HL-60 (cell line): ENCODE data around the gene EAPP.

Experiments
- DNase-seq, 2 experiments: peaks; one replicate each; pipeline ENCODE4 v3.0.0-alpha.2; 2010 to 2020; ENCODE audit warnings: low read depth in 1 of 2, low spot score in 1 of 2
- H3K27ac ChIP-seq: fragments of 250-450 bp; sonication (Bioruptor Pico); replicated peaks from 2 replicates; pipeline ENCODE4 v1.5.1; 2020; ENCODE audit warnings: mild to moderate bottlenecking, moderate library complexity
- H3K27me3 ChIP-seq: fragments of 250-450 bp; sonication (Bioruptor Pico); 2 replicates; pipeline ENCODE4 v1.5.1; 2021; ENCODE audit warnings: mild to moderate bottlenecking, moderate library complexity; ENCODE audit not compliant: insufficient read depth, poor library complexity, severe bottlenecking
- H3K4me3 ChIP-seq: replicated peaks from 2 replicates; pipeline ENCODE4 v1.5.1; 2011; ENCODE audit warnings: mild to moderate bottlenecking, control low read depth, low read length; ENCODE audit not compliant: insufficient read depth
- CTCF ChIP-seq: IDR thresholded peaks from one replicate; pipeline ENCODE4 v1.5.1; 2011; ENCODE audit warnings: low read length, control low read depth, inconsistent platforms; ENCODE audit not compliant: insufficient read depth
- GABPA ChIP-seq: IDR thresholded peaks from 2 replicates; pipeline ENCODE4 v1.6.1; 2012; ENCODE audit warnings: low read depth
- POLR2AphosphoS5 ChIP-seq: IDR thresholded peaks from 2 replicates; pipeline ENCODE4 v1.6.1; 2012; ENCODE audit warnings: low read depth
- REST ChIP-seq: IDR thresholded peaks from 2 replicates; pipeline ENCODE4 v1.6.1; 2012; ENCODE audit warnings: low read depth; ENCODE audit not compliant: insufficient replicate concordance
- SPI1 ChIP-seq: IDR thresholded peaks from 2 replicates; pipeline ENCODE4 v1.6.1; 2012; ENCODE audit warnings: low read depth, mild to moderate bottlenecking, borderline replicate concordance

EAPP gene

GRCh38 chr14:34489324-34489723, 50.2 kb downstream of the EAPP start:
- no peak for DNase-seq

GRCh38 chr14:34488528-34488927, 51.0 kb downstream of the EAPP start:
- no peak for TF ChIP-seq POLR2AphosphoS5
- TF ChIP-seq REST, result no peak
- no peak for TF ChIP-seq CTCF
- no peak for TF ChIP-seq GABPA
- TF ChIP-seq SPI1, result no peak
- DNase-seq, result no peak
- Histone ChIP-seq H3K27ac (no peak overlapping the region), H3K27me3 (no peaks in the 10 kb centered on the region), H3K4me3 (no peak overlapping the region)

More at GRCh38 chr14:34489324-34489723, 50.2 kb downstream of the EAPP start:
- H3K27ac ChIP-seq, result no peak overlapping the region
- no peak overlapping the region for H3K4me3 ChIP-seq
- TF ChIP-seq GABPA (no peak), POLR2AphosphoS5 (no peak), CTCF (no peak), SPI1 (no peak), REST (no peak)
- no peaks in the 10 kb centered on the region for H3K27me3 ChIP-seq

- no peaks in the 10 kb centered on the region for H3K27me3 ChIP-seq
- DNase-seq, result no peak
- H3K4me3 ChIP-seq, result no peak overlapping the region
- TF ChIP-seq REST, result no peak
- TF ChIP-seq SPI1, result no peak
- TF ChIP-seq CTCF, result no peak
- no peak for TF ChIP-seq POLR2AphosphoS5
- TF ChIP-seq GABPA, result no peak
- H3K27ac ChIP-seq, result no peak overlapping the region
Measured at GRCh38 chr14:34484726-34485125, 54.8 kb downstream of the EAPP start.
